Ectodermal cell (in vitro differentiated cells): ENCODE results near the gene EDNRB.

Experiments used
- H3K27ac ChIP-seq: 2 replicates; pipeline ENCODE4 v1.7.0; 2013; ENCODE audit warnings: mild to moderate bottlenecking, low read depth, low read length; ENCODE audit not compliant: insufficient read depth, poor library complexity, severe bottlenecking
- H3K27me3 ChIP-seq: 2 replicates; pipeline ENCODE4 v1.7.0; 2013; ENCODE audit warnings: mild to moderate bottlenecking, low read length; ENCODE audit not compliant: insufficient read depth, control insufficient read depth, poor library complexity, severe bottlenecking
- H3K36me3 ChIP-seq: one replicate; pipeline ENCODE4 v1.7.0; 2013; ENCODE audit warnings: low read length; ENCODE audit not compliant: control insufficient read depth, insufficient read depth
- H3K4me1 ChIP-seq: one replicate; pipeline ENCODE4 v1.7.0; 2013; ENCODE audit warnings: low read length; ENCODE audit not compliant: control insufficient read depth, insufficient read depth
- H3K4me3 ChIP-seq: 2 replicates; pipeline ENCODE4 v1.7.0; 2013; ENCODE audit warnings: low read depth, low read length, control low read depth; ENCODE audit not compliant: insufficient read depth
- H3K9me3 ChIP-seq: 2 replicates; pipeline ENCODE4 v1.7.0; 2013; ENCODE audit warnings: mild to moderate bottlenecking, low read length, moderate library complexity; ENCODE audit not compliant: control insufficient read depth
- WGBS, 2 experiments: methylation state at CpG; one replicate each; pipeline ENCODE4 v1.1.7; 2013; ENCODE audit warnings: missing lambda C conversion rate in 2 of 2; 5-methylcytosine and 5-hydroxymethylcytosine counted together

EDNRB gene

GRCh38 chr13:77876176-77876575 lies 42.5 kb downstream of the EDNRB start:
- H3K27me3 ChIP-seq = no peaks in the 10 kb centered on the region
- H3K4me1 ChIP-seq = no peaks in the 10 kb centered on the region
- 84% methylated on average over 2 of the region's 2 CpGs for WGBS, 2 experiments
- no peaks in the 10 kb centered on the region for H3K36me3 ChIP-seq
- no peak overlapping the region for H3K27ac ChIP-seq
- no peak overlapping the region for H3K4me3 ChIP-seq
- H3K9me3 ChIP-seq = no peaks in the 10 kb centered on the region

GRCh38 chr13:77874406-77874805 lies 44.2 kb downstream of the EDNRB start:
- 97 to 100% methylated on average over 2 to 4 of the region's 4 CpGs for WGBS, 2 experiments
- Histone ChIP-seq H3K36me3 (no peaks in the 10 kb centered on the region), H3K4me1 (no peaks in the 10 kb centered on the region), H3K9me3 (no peaks in the 10 kb centered on the region), H3K27ac (no peak overlapping the region), H3K27me3 (no peaks in the 10 kb centered on the region), H3K4me3 (no peak overlapping the region)

- H3K27ac ChIP-seq = no peak overlapping the region
- WGBS, 2 experiments = 92 to 94% methylated on average over 5 of the region's 5 CpGs
- no peak overlapping the region for H3K4me3 ChIP-seq
- H3K9me3 ChIP-seq = no peaks in the 10 kb centered on the region
- H3K36me3 ChIP-seq = no peaks in the 10 kb centered on the region
- H3K4me1 ChIP-seq = no peaks in the 10 kb centered on the region
- H3K27me3 ChIP-seq = no peaks in the 10 kb centered on the region
These were observed 45.6 kb downstream of the EDNRB start for GRCh38 chr13:77872995-77873394.

GRCh38 chr13:77871596-77871995 lies 47.0 kb downstream of the EDNRB start:
- Histone ChIP-seq H3K27ac (no peak overlapping the region), H3K36me3 (no peaks in the 10 kb centered on the region), H3K4me3 (no peak overlapping the region), H3K4me1 (no peaks in the 10 kb centered on the region), H3K9me3 (no peaks in the 10 kb centered on the region), H3K27me3 (no peaks in the 10 kb centered on the region)

GRCh38 chr13:77868717-77869116 lies 49.9 kb downstream of the EDNRB start:
- no peaks in the 10 kb centered on the region for H3K9me3 ChIP-seq
- 84 to 96% methylated on average over 1 of the region's 1 CpG for WGBS, 2 experiments

GRCh38 chr13:77866971-77867370 lies 51.7 kb downstream of the EDNRB start:
- H3K4me1 ChIP-seq = no peaks in the 10 kb centered on the region
- no peak overlapping the region for H3K27ac ChIP-seq

More at GRCh38 chr13:77868717-77869116, 49.9 kb downstream of the EDNRB start:
- H3K36me3 ChIP-seq = no peaks in the 10 kb centered on the region
- no peaks in the 10 kb centered on the region for H3K27me3 ChIP-seq
- H3K27ac ChIP-seq = no peak overlapping the region
- no peak overlapping the region for H3K4me3 ChIP-seq
- H3K4me1 ChIP-seq = no peaks in the 10 kb centered on the region

GRCh38 chr13:77865622-77866021 lies 53.0 kb downstream of the EDNRB start:
- WGBS, 2 experiments = 90 to 98% methylated on average over 3 of the region's 3 CpGs

More at GRCh38 chr13:77866971-77867370, 51.7 kb downstream of the EDNRB start:
- Histone ChIP-seq H3K27me3 (no peaks in the 10 kb centered on the region), H3K9me3 (no peaks in the 10 kb centered on the region), H3K36me3 (no peaks in the 10 kb centered on the region), H3K4me3 (no peak overlapping the region)

GRCh38 chr13:77863144-77863543 lies 55.5 kb downstream of the EDNRB start:
- H3K27ac ChIP-seq = no peak overlapping the region
- H3K27me3 ChIP-seq = no peaks in the 10 kb centered on the region
- H3K4me1 ChIP-seq = peaks cover under 1% of the 10 kb centered on the region
- H3K36me3 ChIP-seq = no peaks in the 10 kb centered on the region
- H3K9me3 ChIP-seq = no peaks in the 10 kb centered on the region
- H3K4me3 ChIP-seq = no peak overlapping the region
- 82 to 94% methylated on average over 2 of the region's 3 CpGs for WGBS, 2 experiments

More at GRCh38 chr13:77865622-77866021, 53.0 kb downstream of the EDNRB start:
- Histone ChIP-seq H3K4me1 (no peaks in the 10 kb centered on the region), H3K4me3 (no peak overlapping the region), H3K27me3 (no peaks in the 10 kb centered on the region), H3K36me3 (no peaks in the 10 kb centered on the region), H3K27ac (no peak overlapping the region), H3K9me3 (no peaks in the 10 kb centered on the region)

- WGBS, 2 experiments = 92 to 98% methylated on average over 3 of the region's 3 CpGs
- Histone ChIP-seq H3K4me1 (peaks cover 9% of the 10 kb centered on the region), H3K27ac (no peak overlapping the region), H3K9me3 (no peaks in the 10 kb centered on the region), H3K4me3 (no peak overlapping the region), H3K36me3 (no peaks in the 10 kb centered on the region), H3K27me3 (no peaks in the 10 kb centered on the region)
These were observed 56.9 kb downstream of the EDNRB start for GRCh38 chr13:77861741-77862140.

GRCh38 chr13:77860507-77860981 lies 58.1 kb downstream of the EDNRB start:
- H3K27ac ChIP-seq = no peak overlapping the region
- H3K36me3 ChIP-seq = no peaks in the 10 kb centered on the region
- no peaks in the 10 kb centered on the region for H3K9me3 ChIP-seq
- no CpG with 5 or more reads among the region's 1 CpG for WGBS, 2 experiments
- H3K4me3 ChIP-seq = no peak overlapping the region
- H3K27me3 ChIP-seq = no peaks in the 10 kb centered on the region
- H3K4me1 ChIP-seq = peaks cover 9% of the 10 kb centered on the region

- Histone ChIP-seq H3K9me3 (no peaks in the 10 kb centered on the region), H3K36me3 (no peaks in the 10 kb centered on the region), H3K4me1 (peaks cover 17% of the 10 kb centered on the region), H3K27ac (no peak overlapping the region), H3K27me3 (no peaks in the 10 kb centered on the region), H3K4me3 (no peak overlapping the region)
- 86 to 89% methylated on average over 8 of the region's 8 CpGs for WGBS, 2 experiments
These were observed 59.2 kb downstream of the EDNRB start for GRCh38 chr13:77859450-77859849.
